ENCODE data around the gene FTO.

GRCh38 chr16:54076006-54076504 lies 372.1 kb downstream of the FTO start:
- TF ChIP-seq POLR2A (IDR thresholded peaks at IDR 0.05) = no peak
- no peak for TF ChIP-seq CTCF (IDR thresholded peaks at IDR 0.05)

Measured in esophagus squamous epithelium (tissue), 4 donors.